ENCODE results near the gene GRID2. TPM values are rescaled to one million over a fixed set of nuclear protein-coding genes. Genes with fewer than 3 reads are reported as not detected.

Gene GRID2
- polyA plus RNA-seq (2011; rRNA removed) (not detected in 2 replicates), polyA minus RNA-seq (2011; rRNA and poly(A)+ RNA removed) (not detected in 2 replicates)

- Histone ChIP-seq H3K27ac (ENCODE audit: low read depth, low read length) (no peak within 1 kb of the TSS), H3K9me3 (ENCODE audit: control insufficient read depth, insufficient read depth, low read length) (peaks cover 4% of the 10 kb centered on the region; the same call in 1 of the 2 replicates), H3K27me3 (ENCODE audit: control insufficient read depth, insufficient read depth, low read length) (peaks cover 45% of the 10 kb centered on the region), H3K4me3 (ENCODE audit: low read depth, low read length) (peak within 1 kb of the TSS; percentile 38)
- ChIA-PET CTCF (interaction anchor here (0.6 to 1.1 kb wide), 3 partner anchors 84 to 139 kb away, joined by 3 to 5 read pairs (median 3); no protein-coding TSS in a partner anchor), POLR2A (no interaction called here)
- TF ChIP-seq, protein P1, sequence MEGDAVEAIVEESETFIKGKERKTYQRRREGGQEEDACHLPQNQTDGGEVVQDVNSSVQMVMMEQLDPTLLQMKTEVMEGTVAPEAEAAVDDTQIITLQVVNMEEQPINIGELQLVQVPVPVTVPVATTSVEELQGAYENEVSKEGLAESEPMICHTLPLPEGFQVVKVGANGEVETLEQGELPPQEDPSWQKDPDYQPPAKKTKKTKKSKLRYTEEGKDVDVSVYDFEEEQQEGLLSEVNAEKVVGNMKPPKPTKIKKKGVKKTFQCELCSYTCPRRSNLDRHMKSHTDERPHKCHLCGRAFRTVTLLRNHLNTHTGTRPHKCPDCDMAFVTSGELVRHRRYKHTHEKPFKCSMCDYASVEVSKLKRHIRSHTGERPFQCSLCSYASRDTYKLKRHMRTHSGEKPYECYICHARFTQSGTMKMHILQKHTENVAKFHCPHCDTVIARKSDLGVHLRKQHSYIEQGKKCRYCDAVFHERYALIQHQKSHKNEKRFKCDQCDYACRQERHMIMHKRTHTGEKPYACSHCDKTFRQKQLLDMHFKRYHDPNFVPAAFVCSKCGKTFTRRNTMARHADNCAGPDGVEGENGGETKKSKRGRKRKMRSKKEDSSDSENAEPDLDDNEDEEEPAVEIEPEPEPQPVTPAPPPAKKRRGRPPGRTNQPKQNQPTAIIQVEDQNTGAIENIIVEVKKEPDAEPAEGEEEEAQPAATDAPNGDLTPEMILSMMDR (IDR thresholded peaks at IDR 0.05; ENCODE audit: low read depth, low read length), result no peak
- no peak for DNase-seq (ENCODE audit: low read depth, low spot score)
Observed at GRCh38 chr4:92303621-92304027, at the start of gene GRID2. TSS of gene GRID2 (plus strand) at chr4:92303966.

- POLR2A ChIA-PET, result no interaction called here
- H3K27ac ChIP-seq (ENCODE audit: low read depth, low read length), result no peak overlapping the region
- CTCF ChIA-PET, result no interaction called here
Observed at GRCh38 chr4:92253986-92254671, 49.6 kb upstream of the GRID2 start.

DNA sequence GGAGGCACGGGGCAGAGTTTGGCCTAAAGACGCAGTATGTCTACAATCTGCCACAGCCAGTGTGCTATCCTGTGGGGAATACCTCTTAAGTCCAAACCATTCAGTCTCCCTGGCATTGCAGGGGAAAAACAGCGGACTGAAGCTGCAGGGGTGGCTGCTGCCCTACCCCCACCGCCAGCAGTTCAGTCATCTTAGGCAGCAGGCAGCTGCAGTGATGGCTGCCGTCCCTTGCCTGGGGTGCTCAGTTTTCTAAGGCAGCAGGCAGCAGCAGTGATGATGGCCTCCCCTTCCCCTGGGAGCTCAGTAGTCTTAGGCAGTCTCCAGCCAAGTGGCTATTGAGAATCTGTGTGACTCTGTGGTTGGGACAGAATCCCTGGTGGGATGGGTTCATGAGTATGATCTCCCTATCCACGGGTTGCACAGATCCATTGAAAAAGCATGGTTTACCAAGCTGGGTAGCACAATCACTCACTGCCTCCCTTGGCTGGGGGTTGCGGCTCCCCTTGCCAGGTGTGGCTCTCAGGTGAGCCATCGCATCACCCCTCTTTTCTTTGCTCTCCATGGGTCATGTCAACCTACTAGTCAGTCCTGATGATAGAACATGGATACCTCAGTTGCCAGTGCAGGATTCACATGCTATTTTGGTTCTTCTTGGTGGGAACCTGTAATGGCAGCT lies 48.9 kb upstream of the GRID2 start:
- TF ChIP-seq, protein P1 (IDR thresholded peaks at IDR 0.05; ENCODE audit: low read depth, low read length), result no peak
- Histone ChIP-seq H3K9me3 (ENCODE audit: control insufficient read depth, insufficient read depth, low read length) (peaks cover 4% of the 10 kb centered on the region; the same call in 1 of the 2 replicates), H3K27me3 (ENCODE audit: control insufficient read depth, insufficient read depth, low read length) (no peaks in the 10 kb centered on the region), H3K4me3 (ENCODE audit: low read depth, low read length) (no peak overlapping the region), H3K27ac (ENCODE audit: low read depth, low read length) (no peak overlapping the region)
- ChIA-PET POLR2A (no interaction called here), CTCF (no interaction called here)
- DNase-seq (ENCODE audit: low read depth, low spot score), result no peak

More at GRCh38 chr4:92253986-92254671, 49.6 kb upstream of the GRID2 start:
- no peak for DNase-seq (ENCODE audit: low read depth, low spot score)
- H3K27me3 ChIP-seq (ENCODE audit: control insufficient read depth, insufficient read depth, low read length), result no peaks in the 10 kb centered on the region
- peaks cover 4% of the 10 kb centered on the region; the same call in 1 of the 2 replicates for H3K9me3 ChIP-seq (ENCODE audit: control insufficient read depth, insufficient read depth, low read length)
- H3K4me3 ChIP-seq (ENCODE audit: low read depth, low read length), result no peak overlapping the region
- TF ChIP-seq, protein P1 (IDR thresholded peaks at IDR 0.05; ENCODE audit: low read depth, low read length), result no peak

DNA sequence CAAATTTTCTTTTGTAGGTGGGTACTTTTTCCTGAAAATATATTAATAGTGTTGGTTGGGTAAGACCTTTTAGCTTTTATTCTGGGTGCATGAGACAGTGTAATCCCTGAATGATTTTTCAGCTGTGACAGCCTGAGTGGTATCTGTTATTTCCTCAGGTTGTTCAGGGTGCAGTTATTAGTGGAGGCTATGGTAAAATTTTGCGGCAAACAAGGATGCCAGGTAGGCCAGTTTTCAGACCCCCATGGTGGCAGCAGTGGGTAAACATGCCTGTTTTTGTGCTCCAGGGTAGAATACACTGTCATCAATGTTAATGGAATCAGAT lies 47.9 kb upstream of the GRID2 start:
- Histone ChIP-seq H3K4me3 (ENCODE audit: low read depth, low read length) (no peak overlapping the region), H3K9me3 (ENCODE audit: control insufficient read depth, insufficient read depth, low read length) (peaks cover 4% of the 10 kb centered on the region; the same call in 1 of the 2 replicates), H3K27me3 (ENCODE audit: control insufficient read depth, insufficient read depth, low read length) (no peaks in the 10 kb centered on the region), H3K27ac (ENCODE audit: low read depth, low read length) (no peak overlapping the region)
- POLR2A ChIA-PET, result no interaction called here
- CTCF ChIA-PET, result no interaction called here
- TF ChIP-seq, protein P1 (IDR thresholded peaks at IDR 0.05; ENCODE audit: low read depth, low read length), result no peak
- DNase-seq (ENCODE audit: low read depth, low spot score), result no peak

All from AG04450 (cell line).